ENCODE data around the gene CLIP1. TPM values are rescaled to one million over a fixed set of nuclear protein-coding genes. Genes with fewer than 3 reads are reported as not detected.
A peak's percentile ranks its signal among the peaks of the same experiment; 100 is the strongest.

CLIP1 gene
- total RNA-seq, 2 experiments from 2014 or later: 75.6 to 76.5 TPM

- Mint-ChIP-seq H3K27ac (no peak overlapping the region), H3K4me1 (peaks cover 16% of the 10 kb centered on the region), H3K9me3 (no peaks in the 10 kb centered on the region), H3K27me3 (no peaks in the 10 kb centered on the region), H3K36me3 (ENCODE audit: low read depth) (peaks cover 21% of the 10 kb centered on the region), H3K4me3 (no peak overlapping the region)
- ChIA-PET POLR2A (interaction anchor here (0.7 kb wide), 1 partner anchor 109 kb away, joined by 3 read pairs; no protein-coding TSS in a partner anchor), CTCF (interaction anchor here (0.8 to 1.0 kb wide), 2 partner anchors 21 to 51 kb away, joined by 3 read pairs; no protein-coding TSS in a partner anchor)
- no peak for DNase-seq
Measured at GRCh38 chr12:122333142-122334087, 89.1 kb downstream of the CLIP1 start.

GRCh38 chr12:122327494-122328385, 94.7 kb downstream of the CLIP1 start:
- peaks cover 24% of the 10 kb centered on the region for H3K4me1 Mint-ChIP-seq
- H3K27ac Mint-ChIP-seq: peak overlapping the region; percentile 83
- ChIA-PET POLR2A (no interaction called here), CTCF (interaction anchor here (0.6 to 1.5 kb wide), 5 partner anchors 9 to 759 kb away, joined by 3 to 4 read pairs (median 3); partner anchors contain the start of gene CFAP251)
- no peaks in the 10 kb centered on the region for H3K9me3 Mint-ChIP-seq
- no peak overlapping the region for H3K4me3 Mint-ChIP-seq
- peaks cover 33% of the 10 kb centered on the region for H3K36me3 Mint-ChIP-seq (ENCODE audit: low read depth)
- H3K27me3 Mint-ChIP-seq: no peaks in the 10 kb centered on the region
- DNase-seq: no peak

- Mint-ChIP-seq H3K27ac (peak overlapping the region; percentile 83), H3K27me3 (no peaks in the 10 kb centered on the region), H3K4me1 (peaks cover 24% of the 10 kb centered on the region), H3K9me3 (no peaks in the 10 kb centered on the region), H3K4me3 (no peak overlapping the region), H3K36me3 (ENCODE audit: low read depth) (peaks cover 39% of the 10 kb centered on the region)
- ChIA-PET POLR2A (interaction anchor here (0.6 kb wide), 1 partner anchor 11 kb away, joined by 4 read pairs; no protein-coding TSS in a partner anchor), CTCF (interaction anchor here (1.5 kb wide), 1 partner anchor 411 kb away, joined by 3 read pairs; no protein-coding TSS in a partner anchor)
- DNase-seq: no peak
Measured at GRCh38 chr12:122327014-122327413, 95.5 kb downstream of the CLIP1 start.

- H3K27ac Mint-ChIP-seq: peak overlapping the region; percentile 83
- ChIA-PET POLR2A (interaction anchor here (0.6 kb wide), 1 partner anchor 11 kb away, joined by 4 read pairs; no protein-coding TSS in a partner anchor), CTCF (interaction anchor here (1.5 kb wide), 1 partner anchor 412 kb away, joined by 3 read pairs; no protein-coding TSS in a partner anchor)
- no peaks in the 10 kb centered on the region for H3K9me3 Mint-ChIP-seq
- peak; percentile 23 for DNase-seq
- peaks cover 39% of the 10 kb centered on the region for H3K36me3 Mint-ChIP-seq (ENCODE audit: low read depth)
- no peaks in the 10 kb centered on the region for H3K27me3 Mint-ChIP-seq
- peaks cover 24% of the 10 kb centered on the region for H3K4me1 Mint-ChIP-seq
- H3K4me3 Mint-ChIP-seq: peak overlapping the region; percentile 1
Measured at GRCh38 chr12:122326586-122326985, 95.9 kb downstream of the CLIP1 start.

- no peak for DNase-seq
- Mint-ChIP-seq H3K4me1 (peaks cover 24% of the 10 kb centered on the region), H3K9me3 (no peaks in the 10 kb centered on the region), H3K27ac (no peak overlapping the region), H3K27me3 (no peaks in the 10 kb centered on the region), H3K4me3 (no peak overlapping the region), H3K36me3 (ENCODE audit: low read depth) (peaks cover 35% of the 10 kb centered on the region)
- ChIA-PET CTCF (interaction anchor here (0.7 to 1.5 kb wide), 6 partner anchors 7 to 18 kb away, joined by 3 to 5 read pairs (median 3); no protein-coding TSS in a partner anchor), POLR2A (no interaction called here)
Measured at GRCh38 chr12:122323311-122324019, 99.0 kb downstream of the CLIP1 start.

- CTCF ChIA-PET: interaction anchor here (0.7 to 1.5 kb wide), 4 partner anchors 8 to 17 kb away, joined by 3 read pairs; no protein-coding TSS in a partner anchor
- H3K27ac Mint-ChIP-seq: no peak overlapping the region
- H3K27me3 Mint-ChIP-seq: no peaks in the 10 kb centered on the region
Measured at GRCh38 chr12:122322501-122322900, 100.0 kb downstream of the CLIP1 start.

GRCh38 chr12:122318607-122319605, 103.6 kb downstream of the CLIP1 start:
- H3K4me1 Mint-ChIP-seq: no peaks in the 10 kb centered on the region
- POLR2A ChIA-PET: no interaction called here
- no peak overlapping the region for H3K27ac Mint-ChIP-seq
- DNase-seq: no peak
- CTCF ChIA-PET: interaction anchor here (0.6 kb wide), 2 partner anchors 9 to 52 kb away, joined by 3 to 4 read pairs; no protein-coding TSS in a partner anchor
- no peak overlapping the region for H3K4me3 Mint-ChIP-seq
- H3K9me3 Mint-ChIP-seq: no peaks in the 10 kb centered on the region
- no peaks in the 10 kb centered on the region for H3K27me3 Mint-ChIP-seq
- H3K36me3 Mint-ChIP-seq (ENCODE audit: low read depth): peaks cover 35% of the 10 kb centered on the region

More at GRCh38 chr12:122322501-122322900, 100.0 kb downstream of the CLIP1 start:
- peaks cover 32% of the 10 kb centered on the region for H3K36me3 Mint-ChIP-seq (ENCODE audit: low read depth)
- no peaks in the 10 kb centered on the region for H3K9me3 Mint-ChIP-seq
- POLR2A ChIA-PET: no interaction called here
- DNase-seq: no peak
- H3K4me1 Mint-ChIP-seq: peaks cover 17% of the 10 kb centered on the region
- no peak overlapping the region for H3K4me3 Mint-ChIP-seq

GRCh38 chr12:122312926-122313325, 109.5 kb downstream of the CLIP1 start:
- no peak overlapping the region for H3K4me3 Mint-ChIP-seq
- no peaks in the 10 kb centered on the region for H3K4me1 Mint-ChIP-seq
- no peaks in the 10 kb centered on the region for H3K9me3 Mint-ChIP-seq
- POLR2A ChIA-PET: no interaction called here
- no peaks in the 10 kb centered on the region for H3K27me3 Mint-ChIP-seq
- CTCF ChIA-PET: interaction anchor here (1.2 kb wide), 1 partner anchor 21 kb away, joined by 3 read pairs; no protein-coding TSS in a partner anchor
- peaks cover 32% of the 10 kb centered on the region for H3K36me3 Mint-ChIP-seq (ENCODE audit: low read depth)
- DNase-seq: no peak
- no peak overlapping the region for H3K27ac Mint-ChIP-seq

- Mint-ChIP-seq H3K4me3 (no peak overlapping the region), H3K27ac (no peak overlapping the region)
- CTCF ChIA-PET: interaction anchor here (1.1 kb wide), 1 partner anchor 24 kb away, joined by 7 read pairs; no protein-coding TSS in a partner anchor
Measured at GRCh38 chr12:122311696-122312095, 110.8 kb downstream of the CLIP1 start.

GRCh38 chr12:122310626-122311333, 111.7 kb downstream of the CLIP1 start:
- no peaks in the 10 kb centered on the region for H3K27me3 Mint-ChIP-seq
- ChIA-PET CTCF (interaction anchor here (1.0 kb wide), 1 partner anchor 13 kb away, joined by 3 read pairs; no protein-coding TSS in a partner anchor), POLR2A (no interaction called here)
- H3K36me3 Mint-ChIP-seq (ENCODE audit: low read depth): peaks cover 21% of the 10 kb centered on the region
- H3K9me3 Mint-ChIP-seq: no peaks in the 10 kb centered on the region
- H3K4me1 Mint-ChIP-seq: no peaks in the 10 kb centered on the region
- no peak for DNase-seq
- H3K4me3 Mint-ChIP-seq: no peak overlapping the region
- H3K27ac Mint-ChIP-seq: no peak overlapping the region

More at GRCh38 chr12:122311696-122312095, 110.8 kb downstream of the CLIP1 start:
- no peaks in the 10 kb centered on the region for H3K27me3 Mint-ChIP-seq
- POLR2A ChIA-PET: no interaction called here
- H3K36me3 Mint-ChIP-seq (ENCODE audit: low read depth): peaks cover 26% of the 10 kb centered on the region
- H3K9me3 Mint-ChIP-seq: no peaks in the 10 kb centered on the region
- H3K4me1 Mint-ChIP-seq: no peaks in the 10 kb centered on the region
- no peak for DNase-seq

Data from activated CD4-positive, alpha-beta T cell treated with anti-CD3 and anti-CD28 coated beads, Interleukin-2, amount 10 ng/mL, durations not matched to agents 7 days and 5 days (primary cell).